GM12891 (cell line): ENCODE measurements around the gene CRYZL1.
"Not testable (repeated sequence)": the region's sequence is repeated elsewhere in the genome, so short reads cannot be mapped to it uniquely, and the experiment has no call there.

Source experiments
- DNase-seq: peaks from one replicate; pipeline ENCODE4 v3.0.0; 2011; ENCODE audit warnings: low spot score; ENCODE audit not compliant: insufficient read length
- FAIRE-seq: peaks from 2 replicates; lab custom pipeline; 2011; peaks lifted over from hg19 to GRCh38; lab: Jason Lieb, UNC
- PAX5 ChIP-seq: IDR thresholded peaks from 2 replicates; pipeline ENCODE4 v1.6.1; 2011; ENCODE audit warnings: low read length, moderate library complexity, mild to moderate bottlenecking; ENCODE audit not compliant: insufficient read depth, severe bottlenecking
- POLR2A ChIP-seq: IDR thresholded peaks from 2 replicates; pipeline ENCODE4 v1.6.1; 2011; ENCODE audit warnings: low read depth, low read length, control low read depth
- POLR2AphosphoS5 ChIP-seq: IDR thresholded peaks from 2 replicates; pipeline ENCODE4 v1.6.1; 2011; ENCODE audit warnings: low read depth, low read length, control low read depth
- POU2F2 ChIP-seq: IDR thresholded peaks from 2 replicates; pipeline ENCODE4 v1.6.1; 2011; ENCODE audit warnings: low read depth, mild to moderate bottlenecking, control low read depth, low read length, moderate library complexity
- SPI1 ChIP-seq: IDR thresholded peaks from 2 replicates; pipeline ENCODE4 v1.6.1; 2011; ENCODE audit warnings: low read depth, low read length, control low read depth
- TAF1 ChIP-seq: IDR thresholded peaks from 2 replicates; pipeline ENCODE4 v1.6.1; 2011; ENCODE audit warnings: low read depth, low read length, control low read depth

CRYZL1 gene

DNA sequence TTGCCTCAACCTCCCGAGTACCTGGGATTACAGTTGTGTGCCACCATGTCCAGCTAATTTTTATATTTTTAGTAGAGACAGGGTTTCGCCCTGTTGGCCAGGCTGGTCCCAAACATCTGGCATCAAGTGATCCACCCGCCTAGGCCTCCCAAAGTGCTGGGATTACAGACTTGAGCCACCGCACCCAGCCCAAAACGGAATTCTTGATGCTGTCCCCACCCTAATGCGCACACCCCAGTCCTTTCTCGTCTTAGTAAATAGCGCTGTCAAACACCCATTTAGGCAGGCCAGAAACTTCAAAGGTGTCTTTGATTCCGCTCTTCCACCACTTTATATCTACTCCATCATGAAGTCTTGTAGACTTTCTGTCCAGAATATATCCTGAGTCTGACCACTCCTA lies 35.9 kb upstream of the CRYZL1 start:
- TF ChIP-seq POU2F2: no peak
- no peak for TF ChIP-seq SPI1
- no peak for TF ChIP-seq PAX5
- no peak for TF ChIP-seq TAF1
- no peak for TF ChIP-seq POLR2A
- no peak for TF ChIP-seq POLR2AphosphoS5
- DNase-seq (no peak), FAIRE-seq (no peak)

DNA sequence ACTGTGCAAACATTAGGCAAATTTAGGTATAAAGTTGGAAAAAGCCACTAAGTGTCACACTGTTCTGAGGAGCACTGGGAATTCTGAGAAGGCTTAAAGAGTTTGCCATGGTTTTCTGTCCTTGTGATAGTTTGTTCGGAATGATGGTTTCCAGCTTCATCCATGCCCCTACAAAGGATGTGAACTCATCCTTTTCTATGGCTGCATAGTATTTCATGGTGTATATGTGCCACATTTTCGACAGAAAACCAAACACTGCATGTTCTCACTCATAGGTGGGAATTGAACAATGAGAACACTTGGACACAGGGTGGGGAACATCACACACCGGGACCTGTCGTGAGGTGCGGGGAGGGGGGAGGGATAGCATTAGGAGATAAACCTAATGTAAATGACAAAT lies 35.1 kb upstream of the CRYZL1 start:
- DNase-seq, FAIRE-seq: not testable (repeated sequence)

DNA sequence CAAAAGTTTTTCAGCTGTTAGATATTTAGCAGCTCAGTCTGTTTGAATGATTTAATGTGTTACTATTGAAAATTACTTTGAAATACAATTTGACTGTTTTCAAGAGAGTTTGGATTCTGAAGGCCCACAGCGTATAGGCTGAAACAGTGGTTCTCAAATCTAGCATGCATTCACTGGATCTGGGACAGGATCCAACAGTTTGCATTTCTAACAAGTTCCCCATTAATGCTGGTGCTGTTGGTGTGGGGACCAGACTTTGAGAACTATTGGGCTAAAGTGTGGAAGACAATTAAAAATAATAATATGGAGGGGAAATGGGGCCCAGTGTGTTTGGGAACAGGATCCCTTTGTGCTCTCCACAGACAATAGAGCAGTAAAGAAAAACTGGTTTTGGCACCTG lies 32.7 kb upstream of the CRYZL1 start:
- no peak for FAIRE-seq
- DNase-seq: no peak
- no peak for TF ChIP-seq TAF1
- TF ChIP-seq POU2F2: no peak
- TF ChIP-seq POLR2A: no peak

DNA sequence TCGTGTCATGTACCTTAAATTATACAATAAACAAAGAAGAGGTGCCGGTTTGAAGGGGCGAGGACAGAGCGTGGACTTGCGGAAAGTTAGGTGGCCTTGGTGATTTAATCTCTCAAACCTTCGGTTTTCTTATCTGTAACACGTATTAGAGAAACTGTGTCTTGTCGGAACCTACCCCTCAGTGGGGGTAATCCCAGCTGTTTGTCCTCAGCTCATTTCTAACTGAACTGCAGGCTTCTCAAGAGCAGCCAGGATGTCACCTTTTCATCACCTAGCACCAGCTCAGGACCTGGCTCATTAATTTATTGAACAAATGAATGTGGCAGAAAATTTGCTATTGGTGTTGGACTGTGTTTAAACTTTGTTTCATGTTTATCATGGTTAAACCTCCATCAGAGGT lies 31.9 kb upstream of the CRYZL1 start:
- FAIRE-seq: no peak

DNA sequence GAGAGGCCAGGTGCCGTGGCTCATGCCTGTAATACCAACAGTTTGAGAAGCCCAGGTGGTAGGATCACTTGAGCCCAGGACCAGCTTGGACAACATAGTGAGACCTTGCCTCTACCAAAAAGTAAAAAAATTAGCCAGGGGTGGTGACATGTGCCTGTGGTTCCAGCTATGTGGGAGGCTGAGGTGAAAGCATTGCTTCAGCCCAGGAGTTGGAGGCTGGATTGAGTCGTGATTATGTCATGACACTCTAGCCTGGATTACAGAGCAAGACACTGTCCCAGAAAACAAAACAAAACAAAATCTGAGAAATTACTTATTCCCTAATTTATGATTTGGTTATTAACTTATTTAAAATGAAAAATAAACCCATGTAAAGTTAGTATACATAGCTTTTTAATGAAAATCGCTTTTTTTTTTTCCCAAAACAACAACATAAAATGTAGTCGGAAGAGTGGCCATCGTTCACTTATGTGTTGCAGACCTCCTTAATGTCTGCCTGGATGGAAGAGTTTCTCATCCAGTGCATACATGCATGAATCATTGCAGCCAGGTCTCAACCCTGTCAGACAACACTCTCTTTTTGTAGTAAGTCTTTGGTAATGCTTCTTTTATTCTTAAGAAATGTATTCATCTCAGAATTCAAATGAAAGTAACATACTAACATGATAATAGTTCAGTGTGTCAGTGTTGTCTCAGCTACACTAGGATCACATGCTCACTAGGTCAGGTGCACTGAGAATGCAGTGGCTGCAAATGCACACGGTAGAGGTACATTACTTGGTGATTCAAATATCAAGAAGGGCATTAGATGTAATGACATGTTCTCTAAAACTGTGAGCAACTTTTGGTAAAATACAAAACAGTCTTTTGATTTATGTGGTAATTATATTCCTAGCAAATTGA lies 28.8 kb upstream of the CRYZL1 start:
- DNase-seq: no peak
- FAIRE-seq: no peak
- TF ChIP-seq POLR2A (no peak), TAF1 (no peak), SPI1 (no peak)

More for the DNA sequence above, 31.9 kb upstream of the CRYZL1 start:
- no peak for TF ChIP-seq POLR2AphosphoS5
- no peak for TF ChIP-seq PAX5
- no peak for TF ChIP-seq TAF1
- TF ChIP-seq POU2F2: no peak
- no peak for TF ChIP-seq SPI1
- no peak for TF ChIP-seq POLR2A
- DNase-seq: no peak

DNA sequence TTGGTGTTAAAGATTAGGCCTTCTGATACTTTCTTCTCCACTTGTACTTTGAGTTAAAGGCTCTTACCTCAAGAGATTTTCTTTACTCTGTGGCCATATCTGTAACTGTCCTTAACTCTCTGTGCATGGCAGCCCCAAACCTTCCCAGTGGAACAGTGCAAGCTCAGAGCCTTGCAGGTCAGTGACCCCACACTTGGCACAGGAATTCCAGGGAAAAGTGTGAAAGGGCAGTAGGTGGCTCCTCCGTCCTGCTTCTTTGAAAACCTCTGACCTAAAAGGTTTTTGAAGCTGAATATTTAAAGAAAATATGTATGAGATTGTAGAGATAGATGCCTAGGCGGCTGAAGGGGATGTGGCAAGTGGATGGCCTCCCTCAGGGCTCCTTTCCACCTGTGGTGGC lies 27.1 kb upstream of the CRYZL1 start:
- no peak for TF ChIP-seq POLR2AphosphoS5
- TF ChIP-seq PAX5: no peak
- no peak for TF ChIP-seq TAF1
- no peak for TF ChIP-seq POU2F2
- no peak for TF ChIP-seq SPI1
- no peak for TF ChIP-seq POLR2A
- DNase-seq (no peak), FAIRE-seq (no peak)

DNA sequence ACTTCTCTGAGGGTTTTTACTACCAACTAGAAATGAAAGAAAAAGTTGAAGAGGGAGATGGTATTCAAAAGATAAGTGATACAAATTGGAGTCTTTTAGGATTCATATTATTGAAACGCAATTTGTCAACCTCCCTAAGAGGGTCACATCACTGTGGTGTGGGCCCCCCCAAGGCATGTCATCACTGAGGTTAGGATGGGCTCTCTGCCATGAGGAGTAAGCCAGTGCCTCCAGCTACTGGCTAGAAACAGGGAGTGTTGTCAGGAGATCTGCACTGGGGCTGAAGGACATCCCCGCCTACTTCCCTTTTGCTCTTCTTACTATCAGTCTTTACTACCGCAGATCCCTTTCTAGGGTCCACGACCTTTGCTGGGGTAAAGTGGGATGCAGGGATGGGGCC lies 26.6 kb upstream of the CRYZL1 start:
- no peak for TF ChIP-seq SPI1
- TF ChIP-seq TAF1: no peak
- TF ChIP-seq POU2F2: no peak
- TF ChIP-seq PAX5: no peak
- no peak for TF ChIP-seq POLR2AphosphoS5
- no peak for TF ChIP-seq POLR2A
- FAIRE-seq (no peak), DNase-seq (no peak)

DNA sequence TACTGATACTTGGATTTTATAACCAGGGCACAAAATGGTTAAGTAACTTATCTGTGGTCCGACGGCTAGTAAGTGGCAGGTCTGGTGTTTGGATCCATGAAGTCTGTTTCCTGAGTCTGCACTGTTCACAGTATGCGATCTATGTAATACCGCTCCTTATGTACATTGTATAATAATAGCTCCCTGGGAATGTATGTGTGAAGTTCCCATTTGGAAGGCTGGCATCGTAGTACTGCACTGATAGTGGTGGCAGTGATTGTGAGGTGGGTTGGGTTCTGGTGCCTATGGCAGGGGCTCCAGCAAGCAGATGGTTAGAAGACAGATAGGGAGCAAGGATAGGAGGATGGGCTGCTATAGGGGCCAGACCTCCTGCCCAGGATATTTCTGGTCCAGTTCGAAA lies 26.1 kb upstream of the CRYZL1 start:
- no peak for DNase-seq
- no peak for FAIRE-seq
- TF ChIP-seq TAF1 (no peak), POU2F2 (no peak), POLR2A (no peak), SPI1 (no peak), PAX5 (no peak), POLR2AphosphoS5 (no peak)

DNA sequence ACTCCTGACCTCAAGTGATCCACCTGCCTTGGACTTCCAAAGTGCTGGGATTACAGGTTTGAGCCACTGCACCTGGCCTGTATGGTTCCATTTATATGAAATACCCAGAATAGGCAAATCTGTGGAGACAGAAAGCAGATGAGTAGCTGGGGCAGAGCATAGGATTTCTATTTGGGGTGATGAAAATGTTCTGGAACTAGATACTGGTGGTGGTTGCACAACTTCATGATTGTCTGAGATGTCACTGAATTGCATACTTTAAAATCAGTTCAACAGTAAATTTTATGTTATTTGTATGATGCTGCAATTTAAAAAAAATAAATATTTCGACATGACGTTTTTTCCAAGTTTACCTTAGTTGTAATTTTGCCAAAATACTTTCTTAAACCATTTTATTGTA lies 24.6 kb upstream of the CRYZL1 start:
- DNase-seq (no peak), FAIRE-seq (no peak)
- TF ChIP-seq POLR2AphosphoS5 (no peak), POLR2A (no peak), POU2F2 (no peak), PAX5 (no peak), TAF1 (no peak), SPI1 (no peak)

DNA sequence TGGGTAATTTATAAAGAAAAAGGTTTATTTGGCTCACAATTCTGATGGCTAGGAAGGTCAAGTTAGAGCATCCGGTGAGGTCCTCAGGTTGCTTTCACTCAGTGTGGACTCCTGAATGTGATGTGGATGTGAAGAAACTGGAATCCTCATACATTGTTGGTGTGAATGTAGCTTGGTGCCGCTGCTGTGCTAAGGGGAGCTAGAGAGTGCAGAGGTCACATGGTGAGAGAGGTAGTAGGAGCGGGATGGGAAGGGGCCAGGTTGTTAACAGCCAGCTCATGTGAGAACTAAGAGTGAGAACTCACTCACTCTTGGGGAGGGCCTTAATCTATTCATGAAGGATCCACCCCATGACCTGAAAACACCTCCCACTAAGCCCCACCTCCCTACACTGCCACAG lies 22.6 kb upstream of the CRYZL1 start:
- FAIRE-seq: no peak
- DNase-seq: no peak
- no peak for TF ChIP-seq POU2F2
- TF ChIP-seq POLR2A: no peak
- TF ChIP-seq PAX5: no peak
- no peak for TF ChIP-seq SPI1

DNA sequence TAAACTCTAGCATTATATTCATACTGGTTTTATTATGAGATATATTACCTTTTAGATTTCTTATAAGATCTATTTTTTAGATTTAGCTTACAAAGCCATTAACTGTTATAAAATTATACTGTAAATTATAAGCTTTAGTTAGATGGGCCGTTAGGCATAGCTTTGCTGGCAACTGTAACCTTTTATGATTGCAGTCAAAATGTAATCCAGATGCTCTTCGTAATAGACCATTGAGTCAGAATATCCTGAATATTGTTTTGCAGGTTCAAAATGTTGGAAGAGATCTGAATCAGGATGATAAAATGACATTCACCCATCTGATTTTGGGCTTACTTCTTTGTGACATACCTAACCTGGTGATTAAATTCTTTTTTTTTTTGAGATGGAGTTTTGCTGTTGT lies 21.7 kb upstream of the CRYZL1 start:
- TF ChIP-seq TAF1 (no peak), PAX5 (no peak), POLR2A (no peak), POU2F2 (no peak), SPI1 (no peak), POLR2AphosphoS5 (no peak)
- FAIRE-seq (no peak), DNase-seq (no peak)
